OCI-LY3 (cell line): ENCODE data around the gene ADM.

ENCODE experiments used
- CTCF ChIP-seq: fragments of 200-600, 300-600 bp; sonication (generic); IDR thresholded peaks from 2 replicates; pipeline ENCODE4 v1.5.1; 2014; ENCODE audit warnings: antibody characterized with exemption, low read length, low read depth
- EZH2phosphoT487 ChIP-seq: fragments of 200-600 bp; shearing (Covaris generic); IDR thresholded peaks from 2 replicates; pipeline ENCODE4 v1.6.1; 2018; ENCODE audit warnings: antibody characterized with exemption, mixed run types, low read depth

- TF ChIP-seq CTCF, result no peak
- TF ChIP-seq EZH2phosphoT487, result no peak
These were observed 9.6 kb downstream of the ADM start for GRCh38 chr11:10314199-10315072.
